Kidney epithelial cell (primary cell): ENCODE measurements around the gene ADCY2. TPM values are rescaled to one million over a fixed set of nuclear protein-coding genes. Genes with fewer than 3 reads are reported as not detected.

ENCODE experiments used
- DNase-seq: peaks from one replicate; pipeline ENCODE4 v3.0.0-alpha.2; 2010; ENCODE audit warnings: low read depth
- H3K27me3 ChIP-seq: 2 replicates; pipeline ENCODE4 v1.6.0; 2011; ENCODE audit warnings: low read length; ENCODE audit not compliant: control insufficient read depth, insufficient read depth
- H3K36me3 ChIP-seq: 2 replicates; pipeline ENCODE4 v1.5.1; 2011; ENCODE audit warnings: low read length; ENCODE audit not compliant: control insufficient read depth, insufficient read depth
- H3K4me3 ChIP-seq: 2 replicates; pipeline ENCODE4 v1.5.1; 2011; ENCODE audit warnings: low read depth, mild to moderate bottlenecking, control low read depth, low read length
- CTCF ChIP-seq: IDR thresholded peaks from 2 replicates; pipeline ENCODE4 v1.5.1; 2011; ENCODE audit warnings: mild to moderate bottlenecking, moderate library complexity, low read length, control low read depth, inconsistent platforms; ENCODE audit not compliant: insufficient read depth, poor library complexity, severe bottlenecking
- total RNA-seq: library from RNA; depleted of rRNA; stranded (reverse); fragments of >200 nt; gene quantifications from 2 replicates; pipeline ENCODE4 v1.2.3, GENCODE V29; 2015

Gene ADCY2
- total RNA-seq, 1 donor from 2014 or later = 0.25 TPM

- no peak for DNase-seq
- no peak for TF ChIP-seq CTCF
- Histone ChIP-seq H3K36me3 (no peaks in the 10 kb centered on the region), H3K4me3 (no peak overlapping the region), H3K27me3 (no peaks in the 10 kb centered on the region)
These were observed 355.9 kb downstream of the ADCY2 start for GRCh38 chr5:7751874-7752273.

GRCh38 chr5:7753181-7753580, 357.2 kb downstream of the ADCY2 start:
- no peak for DNase-seq
- H3K27me3 ChIP-seq = no peaks in the 10 kb centered on the region
- no peaks in the 10 kb centered on the region for H3K36me3 ChIP-seq
- no peak overlapping the region for H3K4me3 ChIP-seq
- no peak for TF ChIP-seq CTCF

- TF ChIP-seq CTCF = no peak
- DNase-seq = no peak
- Histone ChIP-seq H3K27me3 (no peaks in the 10 kb centered on the region), H3K4me3 (no peak overlapping the region), H3K36me3 (no peaks in the 10 kb centered on the region)
These were observed 357.7 kb downstream of the ADCY2 start for GRCh38 chr5:7753596-7753995.

GRCh38 chr5:7754490-7754889, 358.6 kb downstream of the ADCY2 start:
- no peak for DNase-seq
- no peak overlapping the region for H3K4me3 ChIP-seq
- H3K36me3 ChIP-seq = no peaks in the 10 kb centered on the region
- no peak for TF ChIP-seq CTCF
- no peaks in the 10 kb centered on the region for H3K27me3 ChIP-seq

GRCh38 chr5:7754997-7755596, 359.2 kb downstream of the ADCY2 start:
- DNase-seq = no peak
- TF ChIP-seq CTCF = peak; percentile 90

GRCh38 chr5:7755958-7756357, 360.0 kb downstream of the ADCY2 start:
- Histone ChIP-seq H3K27me3 (no peaks in the 10 kb centered on the region), H3K4me3 (no peak overlapping the region), H3K36me3 (no peaks in the 10 kb centered on the region)
- TF ChIP-seq CTCF = no peak
- no peak for DNase-seq

More at GRCh38 chr5:7754997-7755596, 359.2 kb downstream of the ADCY2 start:
- H3K4me3 ChIP-seq = no peak overlapping the region
- no peaks in the 10 kb centered on the region for H3K36me3 ChIP-seq
- H3K27me3 ChIP-seq = no peaks in the 10 kb centered on the region
